ENCODE results near the gene STUB1. TPM values are rescaled to one million over a fixed set of nuclear protein-coding genes. Genes with fewer than 3 reads are reported as not detected.
A peak's percentile ranks its signal among the peaks of the same experiment; 100 is the strongest.

Gene STUB1
- total RNA-seq, 1 donor from 2014 or later: 99.3 TPM

DNA sequence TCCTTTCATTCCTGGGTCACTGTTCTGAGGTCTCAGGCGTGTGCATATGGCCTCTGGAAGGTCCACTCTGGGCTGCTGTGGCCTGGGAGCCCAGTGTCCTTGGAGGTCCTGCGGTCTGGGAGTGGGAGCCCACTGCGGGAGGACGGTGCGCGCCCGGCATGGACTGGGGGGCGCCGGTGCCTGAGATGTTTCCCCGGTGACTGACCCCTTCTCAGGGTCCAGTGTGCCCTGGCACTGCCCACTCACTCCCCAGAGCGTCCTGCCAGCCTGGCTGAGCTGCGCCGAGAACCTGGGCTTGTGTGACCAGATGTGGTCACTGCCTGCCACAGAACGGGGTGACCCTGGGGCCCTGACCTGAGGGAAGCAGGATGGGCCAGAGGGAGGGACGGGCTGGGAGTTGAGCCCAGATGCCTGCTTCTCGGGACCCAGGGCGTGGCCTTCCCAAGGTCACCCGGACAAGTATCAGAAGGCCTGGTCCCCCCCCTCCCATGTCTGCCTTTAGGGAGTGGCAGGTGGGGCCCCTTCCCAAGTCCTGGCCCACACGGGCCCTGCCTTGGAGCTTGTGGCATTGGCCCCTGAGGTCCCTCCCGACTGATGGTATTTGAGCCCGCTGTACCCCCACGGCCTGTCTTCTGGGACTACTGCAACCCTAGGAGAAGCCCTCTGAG, 5.9 kb upstream of the STUB1 start:
- no peak overlapping the region for H3K27ac Mint-ChIP-seq (ENCODE audit: unreplicated experiment)
- H3K4me1 Mint-ChIP-seq: peaks cover 7% of the 10 kb centered on the region
- H3K9me3 Mint-ChIP-seq: no peaks in the 10 kb centered on the region
- H3K36me3 Mint-ChIP-seq (ENCODE audit: low read depth): no peaks in the 10 kb centered on the region
- H3K4me3 Mint-ChIP-seq: peak overlapping the region; percentile 81
- DNase-seq (ENCODE audit: low read depth, low spot score): no peak
- H3K27me3 Mint-ChIP-seq (ENCODE audit: low read depth): peaks cover 14% of the 10 kb centered on the region
- TF ChIP-seq, protein P1, sequence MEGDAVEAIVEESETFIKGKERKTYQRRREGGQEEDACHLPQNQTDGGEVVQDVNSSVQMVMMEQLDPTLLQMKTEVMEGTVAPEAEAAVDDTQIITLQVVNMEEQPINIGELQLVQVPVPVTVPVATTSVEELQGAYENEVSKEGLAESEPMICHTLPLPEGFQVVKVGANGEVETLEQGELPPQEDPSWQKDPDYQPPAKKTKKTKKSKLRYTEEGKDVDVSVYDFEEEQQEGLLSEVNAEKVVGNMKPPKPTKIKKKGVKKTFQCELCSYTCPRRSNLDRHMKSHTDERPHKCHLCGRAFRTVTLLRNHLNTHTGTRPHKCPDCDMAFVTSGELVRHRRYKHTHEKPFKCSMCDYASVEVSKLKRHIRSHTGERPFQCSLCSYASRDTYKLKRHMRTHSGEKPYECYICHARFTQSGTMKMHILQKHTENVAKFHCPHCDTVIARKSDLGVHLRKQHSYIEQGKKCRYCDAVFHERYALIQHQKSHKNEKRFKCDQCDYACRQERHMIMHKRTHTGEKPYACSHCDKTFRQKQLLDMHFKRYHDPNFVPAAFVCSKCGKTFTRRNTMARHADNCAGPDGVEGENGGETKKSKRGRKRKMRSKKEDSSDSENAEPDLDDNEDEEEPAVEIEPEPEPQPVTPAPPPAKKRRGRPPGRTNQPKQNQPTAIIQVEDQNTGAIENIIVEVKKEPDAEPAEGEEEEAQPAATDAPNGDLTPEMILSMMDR (conservative IDR thresholded peaks at IDR 0.05): no peak

DNA sequence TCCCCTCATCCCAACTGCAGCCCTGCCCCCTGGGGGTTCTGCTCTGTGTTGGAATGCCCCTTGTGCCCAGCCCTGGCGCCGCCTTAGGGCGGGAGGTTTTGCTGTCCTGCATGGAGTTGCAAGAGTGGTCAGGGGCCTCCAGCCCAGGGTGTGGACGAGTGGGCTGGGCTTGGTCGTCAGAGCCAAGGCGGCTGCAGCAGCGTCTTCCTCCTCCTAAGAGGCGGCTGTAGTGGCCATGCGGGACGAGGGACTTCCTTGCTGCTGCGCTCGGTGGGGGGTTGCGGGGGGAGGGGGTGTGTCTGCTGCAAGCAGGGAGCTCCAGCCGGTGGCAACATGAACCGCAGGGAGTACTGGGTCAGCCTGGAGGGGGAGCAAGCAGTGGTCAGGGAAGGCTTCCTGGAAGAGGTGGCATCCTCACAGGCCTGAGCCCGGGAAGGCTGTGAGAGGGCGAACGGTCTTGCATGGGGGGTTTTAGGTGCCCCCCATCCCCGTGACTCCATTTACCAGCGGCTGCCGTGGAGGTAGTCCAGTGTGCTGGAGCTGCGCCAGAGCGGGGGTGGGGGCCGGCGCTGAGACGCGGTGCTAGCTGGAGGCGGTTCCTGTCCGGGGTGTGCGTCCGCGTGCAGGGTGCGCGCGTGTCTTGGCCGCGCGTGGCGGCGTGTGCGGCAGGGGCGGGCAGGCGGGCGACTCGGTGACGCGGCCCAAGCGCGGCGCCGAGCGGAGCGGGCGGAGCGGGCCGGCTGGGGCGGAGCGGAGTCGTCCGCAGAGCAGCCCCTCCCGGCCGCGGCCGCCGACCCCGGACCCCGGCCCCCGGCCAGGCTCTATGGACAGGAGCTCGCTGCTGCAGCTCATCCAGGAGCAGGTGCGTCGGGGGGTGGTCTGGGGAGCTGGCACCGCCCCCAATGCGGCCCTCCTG, 5.0 kb upstream of the STUB1 start, which contains the start of gene RHBDL1:
RHBDL1 (plus strand) TSS at position 704 of the 916 bp plus-strand sequence; CDS start at position 824, 120 bp downstream.
- Mint-ChIP-seq H3K4me1 (peaks cover 7% of the 10 kb centered on the region), H3K9me3 (no peaks in the 10 kb centered on the region), H3K27ac (ENCODE audit: unreplicated experiment) (no peak within 1 kb of the TSS), H3K36me3 (ENCODE audit: low read depth) (no peaks in the 10 kb centered on the region), H3K4me3 (peak within 1 kb of the TSS; percentile 81), H3K27me3 (ENCODE audit: low read depth) (peaks cover 14% of the 10 kb centered on the region)
- TF ChIP-seq, protein P1 (conservative IDR thresholded peaks at IDR 0.05): no peak
- no peak for DNase-seq (ENCODE audit: low read depth, low spot score)

DNA sequence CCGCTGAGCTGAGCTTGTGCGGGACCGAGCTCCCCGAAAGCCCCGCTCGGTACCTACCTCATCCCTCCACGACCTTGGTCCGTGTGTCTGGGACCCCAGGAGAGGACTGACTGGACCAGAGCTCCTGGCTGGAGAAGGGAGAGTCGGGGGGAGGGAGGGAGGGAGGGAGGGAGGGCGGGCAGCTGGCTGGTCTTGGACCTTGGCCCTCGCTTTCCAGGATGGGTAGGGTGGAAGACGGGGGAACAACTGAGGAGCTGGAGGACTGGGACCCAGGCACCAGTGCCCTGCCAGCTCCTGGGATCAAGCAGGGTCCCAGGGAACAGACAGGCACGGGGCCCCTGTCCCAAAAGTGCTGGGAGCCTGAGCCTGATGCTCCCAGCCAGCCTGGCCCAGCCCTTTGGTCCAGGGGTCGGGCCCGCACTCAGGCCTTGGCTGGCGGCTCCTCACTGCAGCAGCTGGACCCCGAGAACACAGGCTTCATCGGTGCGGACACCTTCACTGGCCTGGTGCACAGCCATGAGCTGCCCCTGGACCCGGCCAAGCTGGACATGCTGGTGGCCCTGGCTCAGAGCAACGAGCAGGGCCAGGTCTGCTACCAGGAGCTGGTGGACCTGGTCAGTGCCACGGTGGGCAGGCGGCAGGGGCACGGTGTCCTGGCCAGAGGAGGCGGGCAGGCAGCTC, 4.2 kb upstream of the STUB1 start:
- TF ChIP-seq, protein P1 (conservative IDR thresholded peaks at IDR 0.05): no peak
- Mint-ChIP-seq H3K36me3 (ENCODE audit: low read depth) (no peaks in the 10 kb centered on the region), H3K4me1 (peaks cover 9% of the 10 kb centered on the region), H3K9me3 (no peaks in the 10 kb centered on the region), H3K27ac (ENCODE audit: unreplicated experiment) (no peak overlapping the region), H3K27me3 (ENCODE audit: low read depth) (peaks cover 16% of the 10 kb centered on the region), H3K4me3 (no peak overlapping the region)
- DNase-seq (ENCODE audit: low read depth, low spot score): no peak

DNA sequence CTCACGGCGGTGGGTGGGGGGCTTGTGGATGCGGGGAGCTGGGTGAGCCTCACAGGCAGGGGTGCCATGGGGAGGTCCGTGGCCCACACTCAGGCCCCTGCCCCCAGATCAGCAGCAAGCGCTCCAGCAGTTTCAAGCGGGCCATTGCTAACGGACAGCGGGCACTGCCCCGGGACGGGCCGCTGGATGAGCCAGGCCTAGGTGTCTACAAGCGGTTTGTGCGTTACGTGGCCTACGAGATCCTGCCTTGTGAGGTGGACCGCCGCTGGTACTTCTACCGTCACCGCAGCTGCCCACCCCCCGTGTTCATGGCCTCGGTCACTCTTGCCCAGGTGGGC, 3.7 kb upstream of the STUB1 start:
- no peak for DNase-seq (ENCODE audit: low read depth, low spot score)
- Mint-ChIP-seq H3K4me3 (peak overlapping the region; percentile 65), H3K4me1 (peaks cover 14% of the 10 kb centered on the region), H3K36me3 (ENCODE audit: low read depth) (no peaks in the 10 kb centered on the region), H3K9me3 (no peaks in the 10 kb centered on the region), H3K27me3 (ENCODE audit: low read depth) (peaks cover 18% of the 10 kb centered on the region), H3K27ac (ENCODE audit: unreplicated experiment) (no peak overlapping the region)
- TF ChIP-seq, protein P1 (conservative IDR thresholded peaks at IDR 0.05): no peak

DNA sequence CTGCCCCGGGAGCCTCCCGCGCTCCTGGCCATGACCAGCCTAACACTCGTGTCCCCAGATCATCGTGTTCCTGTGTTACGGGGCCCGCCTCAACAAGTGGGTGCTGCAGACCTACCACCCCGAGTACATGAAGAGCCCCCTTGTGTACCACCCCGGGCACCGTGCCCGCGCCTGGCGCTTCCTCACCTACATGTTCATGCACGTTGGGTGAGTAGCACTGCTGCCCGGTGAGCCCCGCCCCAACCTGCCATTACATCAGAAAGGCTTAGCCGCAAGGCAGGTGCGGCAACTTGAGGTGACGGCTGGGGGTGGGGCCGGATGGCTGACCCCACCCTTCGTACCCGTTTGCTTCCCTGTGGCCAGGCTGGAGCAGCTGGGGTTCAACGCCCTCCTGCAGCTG, 3.3 kb upstream of the STUB1 start:
- peaks cover 18% of the 10 kb centered on the region for H3K27me3 Mint-ChIP-seq (ENCODE audit: low read depth)
- TF ChIP-seq, protein P1 (conservative IDR thresholded peaks at IDR 0.05): no peak
- no peak for DNase-seq (ENCODE audit: low read depth, low spot score)
- H3K4me3 Mint-ChIP-seq: peak overlapping the region; percentile 65
- H3K4me1 Mint-ChIP-seq: peaks cover 18% of the 10 kb centered on the region
- H3K36me3 Mint-ChIP-seq (ENCODE audit: low read depth): no peaks in the 10 kb centered on the region
- H3K27ac Mint-ChIP-seq (ENCODE audit: unreplicated experiment): no peak overlapping the region
- no peaks in the 10 kb centered on the region for H3K9me3 Mint-ChIP-seq

Measured in neural crest cell (in vitro differentiated cells).